HepG2 (cell line): ENCODE measurements around the gene PROKR1. TPM values are rescaled to one million over a fixed set of nuclear protein-coding genes. Genes with fewer than 3 reads are reported as not detected.

Experiments
- ATAC-seq: fragments of 200-7000 bp; cut with Tn5 transposase; 3 replicates; pipeline ENCODE4 v1.9.1; 2020; ENCODE audit warnings: mild to moderate bottlenecking, moderate library complexity
- BruUV-seq: library from RNA; stranded (reverse); fragments of 400-500 nt; replicated peaks from 2 replicates; lab custom pipeline; 2021; lab: Mats Ljungman, UMichigan
- CTCF ChIA-PET: fragments of 300-600 bp; formaldehyde crosslinking; extraction: SDS; loops from one replicate; lab custom pipeline; 2021; ENCODE audit warnings: low total read pairs, inconsistent platforms, low intra/inter-chr PET ratio; lab: Yijun Ruan, JAX
- POLR2A ChIA-PET: fragments of 350-600 bp; sonication (Branson Sonifier 250); formaldehyde crosslinking; loops from one replicate; lab custom pipeline; 2020; ENCODE audit warnings: antibody characterized with exemption, inconsistent platforms; lab: Yijun Ruan, JAX
- DNase-seq: peaks from one replicate; pipeline ENCODE4 v3.0.0-alpha.2; 2015; ENCODE audit warnings: low spot score
- FAIRE-seq: peaks from 3 replicates; lab custom pipeline; 2011; peaks lifted over from hg19 to GRCh38; lab: Jason Lieb, UNC
- H2AFZ ChIP-seq: one replicate; pipeline ENCODE4 v1.6.1; 2011; ENCODE audit warnings: low read length, inconsistent platforms
- H3K27ac ChIP-seq: fragments of 300-600 bp; 3 replicates; pipeline ENCODE4 v1.8.0; 2011; ENCODE audit warnings: mixed run types, mild to moderate bottlenecking, mixed read lengths, low read length, inconsistent platforms; ENCODE audit not compliant: insufficient read depth; ENCODE audit errors: extremely low read length
- H3K27me3 ChIP-seq, 2 experiments: fragments of 200-600 bp in 1 of 2; 2 replicates in 1 of 2; 3 replicates in 1 of 2; pipeline versions ENCODE4 v1.6.0 to v1.8.0; 2011; ENCODE audit warnings: low read length in 2 of 2, mild to moderate bottlenecking in 2 of 2, moderate library complexity in 2 of 2, inconsistent platforms in 1 of 2; ENCODE audit not compliant: insufficient read depth in 2 of 2, control insufficient read depth in 1 of 2
- H3K36me3 ChIP-seq, 2 experiments: fragments of 200-600 bp in 1 of 2; replicated peaks in 1 of 2; 2 replicates in 1 of 2; 3 replicates in 1 of 2; pipeline versions ENCODE4 v1.5.1 to v1.8.0; 2011; ENCODE audit warnings: low read length in 2 of 2, inconsistent platforms in 1 of 2; ENCODE audit not compliant: insufficient read depth in 2 of 2, control insufficient read depth in 1 of 2
- H3K4me1 ChIP-seq: 2 replicates; pipeline ENCODE4 v1.5.1; 2012; ENCODE audit warnings: low read length, inconsistent platforms; ENCODE audit not compliant: insufficient read depth
- H3K4me2 ChIP-seq: 2 replicates; pipeline ENCODE4 v1.6.0; 2011; ENCODE audit warnings: low read depth, low read length, inconsistent platforms
- H3K4me3 ChIP-seq, 3 experiments: fragments of 200-600 bp in 1 of 3; sonication (generic), shearing (Covaris generic) in 1 of 3; replicated peaks in 1 of 3; 2 replicates each; pipeline ENCODE4 v1.5.1; 2011 to 2016; ENCODE audit warnings: low read length in 3 of 3, inconsistent platforms in 2 of 3, low read depth in 2 of 3, mild to moderate bottlenecking in 2 of 3, control low read depth in 1 of 3, mixed read lengths in 1 of 3; ENCODE audit not compliant: insufficient read depth in 1 of 3
- H3K79me2 ChIP-seq: one replicate; pipeline ENCODE4 v1.6.1; 2011; ENCODE audit warnings: low read length, inconsistent platforms; ENCODE audit not compliant: insufficient read depth
- H3K9ac ChIP-seq: 2 replicates; pipeline ENCODE4 v1.6.0; 2011; ENCODE audit warnings: mild to moderate bottlenecking, low read depth, low read length, inconsistent platforms; ENCODE audit not compliant: insufficient read depth
- H3K9me3 ChIP-seq: 2 replicates; pipeline ENCODE4 v1.5.1; 2012; ENCODE audit warnings: mild to moderate bottlenecking, low read length
- H4K20me1 ChIP-seq: 2 replicates; pipeline ENCODE4 v1.6.0; 2011; ENCODE audit warnings: inconsistent platforms, mild to moderate bottlenecking, low read length, moderate library complexity; ENCODE audit not compliant: insufficient read depth
- HDAC1 ChIP-seq: sonication (generic); formaldehyde crosslinking; IDR thresholded peaks from 2 replicates; pipeline ENCODE4 v1.5.1; 2020; ENCODE audit warnings: mild to moderate bottlenecking, missing genetic modification reagents
- JUN ChIP-seq: sonication (generic); formaldehyde crosslinking; IDR thresholded peaks from 2 replicates; pipeline ENCODE4 v1.4.0; 2020; ENCODE audit warnings: mild to moderate bottlenecking, missing genetic modification reagents
- KDM1A ChIP-seq: IDR thresholded peaks from 2 replicates; pipeline ENCODE4 v1.6.1; 2016; ENCODE audit warnings: missing compliant biosample characterization
- NONO ChIP-seq, 2 experiments: fragments of 450-650 bp in 1 of 2; sonication (generic) in 1 of 2; formaldehyde crosslinking in 1 of 2; IDR thresholded peaks in 1 of 2; conservative IDR thresholded peaks in 1 of 2; 2 replicates each; pipeline versions ENCODE4 v1.6.1 to v1.8.0; 2017 to 2022; ENCODE audit warnings: mild to moderate bottlenecking in 1 of 2, missing genetic modification reagents in 1 of 2, moderate library complexity in 1 of 2
- POLR2A ChIP-seq, 2 experiments: IDR thresholded peaks; 2 replicates each; pipeline ENCODE4 v1.6.1; 2011; ENCODE audit warnings: low read depth in 2 of 2, low read length in 2 of 2, mild to moderate bottlenecking in 1 of 2, moderate library complexity in 1 of 2; ENCODE audit not compliant: insufficient read depth in 1 of 2
- SIN3A ChIP-seq: IDR thresholded peaks from 2 replicates; pipeline ENCODE4 v1.6.1; 2011; ENCODE audit warnings: low read depth, mild to moderate bottlenecking, control low read depth, low read length, borderline replicate concordance
- SMC3 ChIP-seq: IDR thresholded peaks from 2 replicates; pipeline ENCODE4 v1.6.1; 2011; ENCODE audit warnings: low read length, improper control_type of control experiment
- ZNF550 ChIP-seq: sonication (generic); formaldehyde crosslinking; IDR thresholded peaks from 2 replicates; pipeline ENCODE4 v1.4.0; 2020; ENCODE audit warnings: mild to moderate bottlenecking, missing genetic modification reagents, borderline replicate concordance
- in situ Hi-C: cut with HindIII; loops from 2 replicates; pipeline ENCODE4 v1.10.0; 2017; ENCODE audit warnings: low pct_unique_long_range_greater_than_20kb; ENCODE audit not compliant: extremely low pct_ligation_motif_present
- intact Hi-C: fragments of 100-400 bp; cut with micrococcal nuclease; formaldehyde crosslinking; loops from one replicate; pipeline ENCODE4 v1.10.0; 2022; ENCODE audit not compliant: unreplicated experiment
- polyA plus RNA-seq, 8 experiments: library from polyadenylated mRNA; depleted of rRNA in 3 of 8; stranded (reverse) in 7 of 8; unstranded in 1 of 8; fragments of >200 nt; fragmentation: Illumina TruSeq in 4 of 8; extraction: Trizol in 4 of 8; gene quantifications; 2 replicates each; pipeline versions ENCODE4 v1.2.1 to v1.2.3, GENCODE V29; 2011 to 2016; ENCODE audit warnings: low read depth in 4 of 8, missing spikeins in 1 of 8, mixed read lengths in 1 of 8; ENCODE audit not compliant: insufficient read depth in 1 of 8
- total RNA-seq, 5 experiments: library from RNA; depleted of rRNA; stranded (reverse); fragments of >200 nt; fragmentation: Illumina TruSeq; extraction: Trizol; gene quantifications; 2 replicates each; pipeline ENCODE4 v1.2.3, GENCODE V29; 2016; ENCODE audit warnings: low read depth in 1 of 5
- TF ChIP-seq, protein P1 (sequence below): sonication (generic); formaldehyde crosslinking; IDR thresholded peaks from 2 replicates; pipeline ENCODE4 v1.5.0; 2020; ENCODE audit warnings: mild to moderate bottlenecking, missing genetic modification reagents

Gene PROKR1
- total and polyA plus RNA-seq, 2 of the 13 experiments (the other 11 are each of a cell fraction or from before 2014, with no cell fraction given), result not detected

DNA sequence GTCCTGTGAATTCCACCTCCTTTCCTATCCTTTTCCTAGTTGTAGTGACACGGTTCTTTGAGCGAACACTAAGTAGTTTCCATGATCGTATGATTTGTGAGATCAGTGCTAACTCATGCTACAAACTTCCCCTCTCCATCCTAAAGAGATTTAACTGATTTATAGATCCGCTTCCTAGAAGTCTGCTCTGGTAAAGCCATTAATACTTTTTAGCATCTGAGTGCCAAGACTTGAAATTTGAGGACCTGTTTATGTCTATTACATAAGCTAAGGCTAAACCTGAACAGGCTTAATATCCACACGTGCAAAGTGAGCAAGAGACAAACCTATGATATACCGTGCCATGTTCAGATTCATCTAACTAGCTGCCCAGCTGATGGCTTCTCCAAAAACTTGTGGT is 14.9 kb downstream of the PROKR1 start (continued):
- TF ChIP-seq, protein P1, sequence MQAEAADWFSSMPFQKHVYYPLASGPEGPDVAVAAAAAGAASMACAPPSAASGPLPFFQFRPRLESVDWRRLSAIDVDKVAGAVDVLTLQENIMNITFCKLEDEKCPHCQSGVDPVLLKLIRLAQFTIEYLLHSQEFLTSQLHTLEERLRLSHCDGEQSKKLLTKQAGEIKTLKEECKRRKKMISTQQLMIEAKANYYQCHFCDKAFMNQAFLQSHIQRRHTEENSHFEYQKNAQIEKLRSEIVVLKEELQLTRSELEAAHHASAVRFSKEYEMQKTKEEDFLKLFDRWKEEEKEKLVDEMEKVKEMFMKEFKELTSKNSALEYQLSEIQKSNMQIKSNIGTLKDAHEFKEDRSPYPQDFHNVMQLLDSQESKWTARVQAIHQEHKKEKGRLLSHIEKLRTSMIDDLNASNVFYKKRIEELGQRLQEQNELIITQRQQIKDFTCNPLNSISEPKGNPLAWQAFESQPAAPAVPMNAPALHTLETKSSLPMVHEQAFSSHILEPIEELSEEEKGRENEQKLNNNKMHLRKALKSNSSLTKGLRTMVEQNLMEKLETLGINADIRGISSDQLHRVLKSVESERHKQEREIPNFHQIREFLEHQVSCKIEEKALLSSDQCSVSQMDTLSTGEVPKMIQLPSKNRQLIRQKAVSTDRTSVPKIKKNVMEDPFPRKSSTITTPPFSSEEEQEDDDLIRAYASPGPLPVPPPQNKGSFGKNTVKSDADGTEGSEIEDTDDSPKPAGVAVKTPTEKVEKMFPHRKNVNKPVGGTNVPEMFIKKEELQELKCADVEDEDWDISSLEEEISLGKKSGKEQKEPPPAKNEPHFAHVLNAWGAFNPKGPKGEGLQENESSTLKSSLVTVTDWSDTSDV (CRISPR knock-in tag), result no peak

DNA sequence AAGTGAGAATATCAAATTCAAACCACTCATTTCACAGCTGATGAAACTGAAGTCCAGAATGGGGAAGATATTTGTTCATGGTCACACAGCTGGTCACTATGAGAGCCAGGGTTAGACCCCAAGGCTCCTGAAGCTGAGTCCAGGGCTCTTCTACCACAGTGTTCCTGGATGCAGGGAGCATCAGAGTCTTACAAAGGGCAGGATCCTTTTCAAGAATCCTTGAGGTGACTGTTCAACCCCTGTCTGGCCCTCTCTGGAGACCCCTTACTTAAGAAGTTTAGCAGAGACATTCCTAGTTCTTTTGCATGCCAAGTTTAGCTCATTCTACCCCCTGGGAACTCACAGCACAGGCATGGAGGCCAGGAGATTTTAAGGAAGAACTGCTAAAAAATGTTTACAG is 15.7 kb downstream of the PROKR1 start:
- no peak overlapping the region for H3K9ac ChIP-seq
- H3K27ac ChIP-seq, result no peak overlapping the region
- BruUV-seq, result no TSS peak
- DNase-seq (no peak), FAIRE-seq (no peak), ATAC-seq (no peak)
- ChIA-PET POLR2A (no interaction called here), CTCF (no interaction called here)
- no peak overlapping the region for H3K4me2 ChIP-seq
- in situ Hi-C loops, result no loop called here
- no peaks in the 10 kb centered on the region for H3K9me3 ChIP-seq
- H4K20me1 ChIP-seq, result no peaks in the 10 kb centered on the region
- no peaks in the 10 kb centered on the region for H3K36me3 ChIP-seq
- no peak overlapping the region for H2AFZ ChIP-seq
- H3K79me2 ChIP-seq, result no peaks in the 10 kb centered on the region
- H3K4me3 ChIP-seq, result no peak overlapping the region
- H3K4me1 ChIP-seq, result no peaks in the 10 kb centered on the region
- TF ChIP-seq SMC3, result no peak
- TF ChIP-seq HDAC1, result no peak
- no peak for TF ChIP-seq JUN (CRISPR knock-in tag)
- no peak for TF ChIP-seq SIN3A
- TF ChIP-seq ZNF550 (CRISPR knock-in tag), result no peak
- no peak for TF ChIP-seq KDM1A (CRISPR knock-in tag)
- TF ChIP-seq NONO (IDR thresholded peaks at IDR 0.05), result no peak
- no peak for TF ChIP-seq NONO (CRISPR knock-in tag; conservative IDR thresholded peaks at IDR 0.05)
- no peak for TF ChIP-seq POLR2A (IDR thresholded peaks at IDR 0.05; ENCODE audit: insufficient read depth in 1 of 2, low read depth in 2 of 2, low read length in 2 of 2)
- TF ChIP-seq, all 625 proteins: peak for 0
- intact Hi-C loops, result no loop called here
- peaks cover 0 to 24% of the 10 kb centered on the region in 2 experiments; a peak in 1 of 5 replicates for H3K27me3 ChIP-seq
